Activated naive CD8-positive, alpha-beta T cell treated with anti-CD3 and anti-CD28 coated beads, Interleukin-2, amount 50 U/mL, for 24 hours (primary cell): ENCODE data around the gene OR5AU1.
A peak's percentile ranks its signal among the peaks of the same experiment; 100 is the strongest.
"Not testable (repeated sequence)": the region's sequence is repeated elsewhere in the genome, so short reads cannot be mapped to it uniquely, and the experiment has no call there.

Experiments used
- ATAC-seq: fragments of 150-1000 bp; cut with Tn5 transposase; one replicate; pipeline ENCODE4 v1.10.0; 2021
- DNase-seq: peaks from one replicate; pipeline ENCODE4 v3.0.0; 2021
- H3K27ac Mint-ChIP-seq: one replicate; pipeline ENCODE4 v1.8.0; 2021; ENCODE audit warnings: mild to moderate bottlenecking, mixed read lengths
- H3K27me3 Mint-ChIP-seq: one replicate; pipeline ENCODE4 v1.8.0; 2021; ENCODE audit warnings: mixed read lengths
- H3K36me3 Mint-ChIP-seq: one replicate; pipeline ENCODE4 v1.8.0; 2021; ENCODE audit warnings: low read depth, mixed read lengths
- H3K4me1 Mint-ChIP-seq: one replicate; pipeline ENCODE4 v1.8.0; 2021; ENCODE audit warnings: mixed read lengths
- H3K4me3 Mint-ChIP-seq: one replicate; pipeline ENCODE4 v1.8.0; 2021; ENCODE audit warnings: mild to moderate bottlenecking, moderate library complexity, mixed read lengths
- H3K9me3 Mint-ChIP-seq: one replicate; pipeline ENCODE4 v1.8.0; 2021; ENCODE audit warnings: mixed read lengths

Gene OR5AU1

DNA sequence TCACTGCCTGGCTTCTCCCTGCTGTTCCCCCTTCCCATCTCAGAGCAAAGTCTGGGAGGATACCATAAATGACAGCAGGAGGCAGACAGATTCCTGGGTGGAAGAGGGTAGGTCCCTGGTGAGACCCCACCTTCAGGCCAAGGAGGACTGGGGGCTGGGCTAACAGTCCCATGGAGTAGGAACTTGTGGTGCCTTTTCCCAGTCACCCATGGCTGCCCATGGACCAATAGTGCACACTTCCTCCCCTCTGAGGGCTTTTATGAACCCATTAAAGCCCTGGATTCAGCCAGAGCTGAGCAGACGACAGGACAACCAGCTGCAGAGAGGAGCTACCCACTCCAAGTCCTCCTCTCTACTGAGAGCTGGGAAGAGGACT, 36.6 kb upstream of the OR5AU1 start:
- Mint-ChIP-seq H3K9me3 (no peaks in the 10 kb centered on the region), H3K4me3 (peak overlapping the region; percentile 65), H3K4me1 (peaks cover 12% of the 10 kb centered on the region), H3K27ac (no peak overlapping the region), H3K27me3 (no peaks in the 10 kb centered on the region), H3K36me3 (no peaks in the 10 kb centered on the region)
- DNase-seq (no peak), ATAC-seq (no peak)

GRCh38 chr14:21191809-21192446, 36.1 kb upstream of the OR5AU1 start:
- Mint-ChIP-seq H3K9me3 (no peaks in the 10 kb centered on the region), H3K27ac (no peak overlapping the region), H3K27me3 (no peaks in the 10 kb centered on the region), H3K4me1 (peaks cover 12% of the 10 kb centered on the region), H3K4me3 (peak overlapping the region; percentile 65), H3K36me3 (no peaks in the 10 kb centered on the region)
- DNase-seq (peak; percentile 74), ATAC-seq (peak; percentile 96)

GRCh38 chr14:21191261-21191808, 35.5 kb upstream of the OR5AU1 start:
- Mint-ChIP-seq H3K36me3 (no peaks in the 10 kb centered on the region), H3K4me1 (peaks cover 12% of the 10 kb centered on the region), H3K27me3 (no peaks in the 10 kb centered on the region), H3K9me3 (no peaks in the 10 kb centered on the region), H3K4me3 (peak overlapping the region; percentile 65), H3K27ac (no peak overlapping the region)
- ATAC-seq (no peak), DNase-seq (no peak)

GRCh38 chr14:21185491-21185890, 29.6 kb upstream of the OR5AU1 start:
- H3K4me3 Mint-ChIP-seq = no peak overlapping the region
- no peak for ATAC-seq
- H3K9me3 Mint-ChIP-seq = peaks cover 14% of the 10 kb centered on the region
- no peak overlapping the region for H3K27ac Mint-ChIP-seq
- peaks cover 11% of the 10 kb centered on the region for H3K27me3 Mint-ChIP-seq
- no peak for DNase-seq
- no peaks in the 10 kb centered on the region for H3K4me1 Mint-ChIP-seq
- H3K36me3 Mint-ChIP-seq = peaks cover 2% of the 10 kb centered on the region

GRCh38 chr14:21184254-21184653, 28.4 kb upstream of the OR5AU1 start:
- Mint-ChIP-seq H3K4me1 (no peaks in the 10 kb centered on the region), H3K27ac (no peak overlapping the region), H3K27me3 (peaks cover 11% of the 10 kb centered on the region), H3K4me3 (no peak overlapping the region), H3K36me3 (peaks cover 2% of the 10 kb centered on the region), H3K9me3 (peaks cover 14% of the 10 kb centered on the region)
- ATAC-seq (no peak), DNase-seq (no peak)

DNA sequence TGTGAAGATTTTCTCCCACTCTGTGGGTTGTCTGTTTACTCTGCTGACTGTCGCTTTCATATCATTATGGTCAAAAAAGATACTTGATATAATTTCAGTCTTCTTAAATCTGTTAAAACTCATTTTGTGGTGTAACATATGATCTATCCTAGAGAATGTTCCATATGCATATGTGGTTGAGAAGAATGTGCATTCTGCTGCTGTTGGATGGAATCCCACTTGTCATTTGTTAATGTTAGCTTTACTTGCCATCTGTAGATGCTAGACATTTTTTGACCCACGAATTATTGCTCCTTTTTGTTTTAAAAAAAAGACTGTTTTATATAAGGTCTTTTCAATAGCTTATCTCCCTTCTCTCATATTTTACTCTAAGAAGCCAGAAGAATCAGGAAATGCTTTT, 26.3 kb upstream of the OR5AU1 start:
- Mint-ChIP-seq H3K27ac (no peak overlapping the region), H3K4me3 (no peak overlapping the region), H3K27me3 (peaks cover 13% of the 10 kb centered on the region), H3K9me3 (peaks cover 14% of the 10 kb centered on the region), H3K4me1 (no peaks in the 10 kb centered on the region), H3K36me3 (peaks cover 2% of the 10 kb centered on the region)
- DNase-seq = no peak
- no peak for ATAC-seq

- H3K27me3 Mint-ChIP-seq = peaks cover 18% of the 10 kb centered on the region
- ATAC-seq (no peak), DNase-seq (no peak)
- H3K4me3 Mint-ChIP-seq = no peak overlapping the region
- peaks cover 4% of the 10 kb centered on the region for H3K9me3 Mint-ChIP-seq
- H3K27ac Mint-ChIP-seq = no peak overlapping the region
- H3K36me3 Mint-ChIP-seq = no peaks in the 10 kb centered on the region
- no peaks in the 10 kb centered on the region for H3K4me1 Mint-ChIP-seq
These were observed 15.3 kb upstream of the OR5AU1 start for GRCh38 chr14:21171128-21171527.

DNA sequence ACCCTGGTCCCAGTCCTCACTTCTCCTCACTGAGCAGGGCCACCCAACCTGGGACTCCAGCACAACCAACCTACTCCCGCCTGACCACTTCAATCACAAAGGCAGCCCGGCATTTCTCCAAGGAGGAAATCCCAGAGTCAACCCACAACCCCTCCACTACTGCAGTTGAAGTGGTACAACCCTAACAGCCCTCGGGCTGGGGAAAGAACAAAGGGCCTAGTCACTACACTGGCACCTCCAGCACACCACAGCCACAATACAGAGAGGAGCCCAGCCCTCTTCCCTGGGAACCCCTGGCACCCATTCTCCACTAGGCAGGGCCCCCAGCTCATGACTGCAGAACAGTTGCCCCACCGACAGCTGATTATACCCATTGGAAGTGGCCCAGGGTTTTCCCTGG, 13.7 kb upstream of the OR5AU1 start:
- Mint-ChIP-seq H3K27ac (no peak overlapping the region), H3K9me3 (peaks cover 4% of the 10 kb centered on the region), H3K36me3 (no peaks in the 10 kb centered on the region), H3K4me3 (no peak overlapping the region), H3K4me1 (no peaks in the 10 kb centered on the region), H3K27me3 (peaks cover 20% of the 10 kb centered on the region)
- ATAC-seq (no peak), DNase-seq (no peak)

DNA sequence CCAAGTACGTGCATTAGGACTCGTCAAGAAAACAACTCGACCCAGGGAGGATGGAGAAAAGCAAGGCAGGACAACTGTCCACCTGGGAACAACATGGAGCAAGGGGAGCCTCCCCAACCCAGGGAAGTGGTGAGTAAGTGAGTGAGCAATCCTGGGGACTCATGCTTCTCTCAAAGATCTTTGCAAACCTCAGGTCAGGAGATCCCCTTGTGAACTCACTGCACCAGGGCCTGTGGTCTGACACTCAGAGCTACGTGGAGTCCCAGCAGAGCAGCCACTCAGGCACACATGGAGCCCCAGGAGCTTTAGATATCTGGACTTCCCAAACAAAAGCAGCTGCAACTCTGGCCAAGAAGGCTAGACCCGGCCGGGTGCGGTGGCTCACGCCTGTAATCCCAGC, 12.2 kb upstream of the OR5AU1 start:
- peak; percentile 77 for ATAC-seq
- H3K27me3 Mint-ChIP-seq = peaks cover 24% of the 10 kb centered on the region

GRCh38 chr14:21165670-21166069, 9.8 kb upstream of the OR5AU1 start:
- not testable (repeated sequence) for H3K36me3 Mint-ChIP-seq, H3K9me3 Mint-ChIP-seq, DNase-seq, ATAC-seq, H3K4me1 Mint-ChIP-seq, H3K4me3 Mint-ChIP-seq, H3K27ac Mint-ChIP-seq
- H3K27me3 Mint-ChIP-seq = peaks cover 17% of the 10 kb centered on the region

More for the DNA sequence above, 12.2 kb upstream of the OR5AU1 start:
- H3K4me1 Mint-ChIP-seq = no peaks in the 10 kb centered on the region
- no peak for DNase-seq
- no peak overlapping the region for H3K27ac Mint-ChIP-seq
- H3K9me3 Mint-ChIP-seq = peaks cover 4% of the 10 kb centered on the region
- H3K4me3 Mint-ChIP-seq = no peak overlapping the region
- H3K36me3 Mint-ChIP-seq = no peaks in the 10 kb centered on the region

DNA sequence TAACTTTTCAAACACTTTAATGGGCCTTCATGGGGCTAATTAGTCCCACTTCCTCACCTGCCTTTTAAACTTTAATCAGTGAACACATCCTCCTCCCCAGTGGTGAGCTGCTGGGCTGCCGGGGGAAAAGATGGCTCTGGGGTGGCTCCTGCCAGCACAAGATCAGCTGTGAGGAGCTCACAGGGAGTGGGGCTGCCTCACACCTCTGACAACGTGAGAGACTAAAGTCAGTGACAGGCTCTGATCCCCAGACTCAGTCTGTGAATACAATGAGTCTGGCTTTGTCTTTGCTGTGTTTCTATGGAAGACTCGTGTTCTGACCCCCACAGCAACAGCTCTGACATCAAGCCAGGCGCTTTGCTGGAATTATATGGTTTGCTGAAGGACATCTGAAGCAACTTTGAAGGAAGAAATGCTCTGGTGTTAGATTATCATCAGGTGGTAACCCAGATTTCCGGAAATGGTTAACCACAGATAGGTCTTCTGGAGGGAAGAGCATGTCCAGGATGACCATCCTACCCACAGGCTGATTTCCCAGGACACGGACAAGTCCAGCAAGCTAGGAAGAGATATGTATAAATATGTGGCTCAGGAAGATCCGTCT, 9.2 kb upstream of the OR5AU1 start:
- DNase-seq, H3K4me1 Mint-ChIP-seq, H3K27ac Mint-ChIP-seq, H3K9me3 Mint-ChIP-seq, ATAC-seq, H3K36me3 Mint-ChIP-seq, H3K4me3 Mint-ChIP-seq: not testable (repeated sequence)
- peaks cover 17% of the 10 kb centered on the region for H3K27me3 Mint-ChIP-seq

GRCh38 chr14:21163871-21164291, 8.0 kb upstream of the OR5AU1 start:
- Mint-ChIP-seq H3K4me3 (no peak overlapping the region), H3K27me3 (peaks cover 17% of the 10 kb centered on the region), H3K9me3 (no peaks in the 10 kb centered on the region), H3K27ac (no peak overlapping the region), H3K4me1 (no peaks in the 10 kb centered on the region), H3K36me3 (no peaks in the 10 kb centered on the region)
- DNase-seq (no peak), ATAC-seq (no peak)

DNA sequence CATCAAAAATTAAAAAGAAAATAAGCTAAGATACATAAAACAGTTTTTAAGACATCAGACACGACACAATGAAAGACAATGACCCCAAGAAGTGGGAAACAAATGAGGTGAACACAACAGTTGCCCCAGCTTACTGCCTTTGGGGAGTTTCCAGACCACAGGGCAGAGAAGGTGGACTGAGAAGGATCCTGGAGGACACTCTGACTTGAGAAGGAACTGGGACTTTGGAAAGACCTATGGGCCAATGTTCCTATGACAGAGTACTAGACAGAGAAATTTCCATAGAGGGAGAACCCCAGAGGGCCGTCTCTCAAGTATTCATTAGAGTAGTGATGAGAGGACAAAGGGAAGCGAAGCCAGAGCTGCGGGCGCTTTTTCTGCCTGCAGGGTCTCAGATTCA, 6.2 kb upstream of the OR5AU1 start:
- H3K27ac Mint-ChIP-seq = no peak overlapping the region
- DNase-seq (no peak), ATAC-seq (no peak)
- no peaks in the 10 kb centered on the region for H3K9me3 Mint-ChIP-seq
- H3K27me3 Mint-ChIP-seq = peaks cover 21% of the 10 kb centered on the region
- H3K4me1 Mint-ChIP-seq = no peaks in the 10 kb centered on the region
- H3K4me3 Mint-ChIP-seq = no peak overlapping the region
- no peaks in the 10 kb centered on the region for H3K36me3 Mint-ChIP-seq

DNA sequence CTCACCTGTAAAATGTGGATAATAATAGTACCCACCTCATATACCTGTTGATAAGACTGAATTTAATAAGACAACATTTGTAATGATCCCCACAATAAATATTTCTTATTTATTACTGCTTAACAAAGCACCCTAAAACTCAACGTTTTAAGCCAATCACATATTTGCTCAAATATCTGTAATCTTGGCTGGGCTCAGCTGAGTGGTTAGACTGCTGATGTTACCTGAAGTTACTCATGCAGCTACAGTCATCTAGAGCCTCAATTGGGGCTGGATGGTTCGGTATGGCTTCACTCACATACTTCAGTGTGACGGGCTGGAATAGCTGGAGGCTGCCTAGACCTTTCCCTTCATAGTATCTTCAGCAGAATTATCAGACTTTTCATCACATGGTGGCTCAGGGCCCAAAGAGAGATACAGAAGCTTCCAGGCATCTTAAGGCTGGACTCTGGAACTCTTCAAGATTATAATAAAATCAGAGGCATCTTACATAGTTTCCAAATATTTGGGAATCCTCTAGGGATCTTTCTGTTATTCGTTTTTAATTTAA, 4.3 kb upstream of the OR5AU1 start:
- Mint-ChIP-seq H3K4me1 (no peaks in the 10 kb centered on the region), H3K27me3 (peaks cover 17% of the 10 kb centered on the region), H3K4me3 (no peak overlapping the region), H3K36me3 (no peaks in the 10 kb centered on the region), H3K9me3 (no peaks in the 10 kb centered on the region), H3K27ac (no peak overlapping the region)
- DNase-seq (no peak), ATAC-seq (no peak)

GRCh38 chr14:21158175-21158574, 2.3 kb upstream of the OR5AU1 start:
- not testable (repeated sequence) for H3K9me3 Mint-ChIP-seq, H3K36me3 Mint-ChIP-seq, DNase-seq, H3K4me1 Mint-ChIP-seq, H3K4me3 Mint-ChIP-seq, ATAC-seq, H3K27ac Mint-ChIP-seq
- peaks cover 17% of the 10 kb centered on the region for H3K27me3 Mint-ChIP-seq
